ENCODE data around the gene MAF.

MAF gene

DNA sequence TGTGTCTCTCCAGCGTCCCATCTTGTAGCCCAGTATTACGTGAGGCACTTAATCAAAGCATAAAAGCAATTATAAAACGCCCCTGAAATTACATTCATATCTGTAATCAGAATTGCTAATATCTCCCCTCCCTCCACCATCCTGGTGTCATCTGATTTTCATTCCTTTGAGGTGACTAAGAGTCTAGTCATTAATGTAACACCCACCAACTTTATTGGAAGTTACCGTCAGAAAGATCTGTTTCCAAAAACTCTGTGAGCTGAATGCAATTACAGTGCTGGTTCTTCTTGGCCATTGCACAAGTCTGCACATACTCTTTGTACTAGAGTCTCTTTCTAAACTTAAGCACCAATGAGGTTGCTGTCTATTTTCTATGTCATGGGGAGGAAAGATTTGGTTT, 12.5 kb upstream of the MAF start:
- DNase-seq (ENCODE audit: low read depth in 2 of 3, low spot score in 2 of 3): no peak

DNA sequence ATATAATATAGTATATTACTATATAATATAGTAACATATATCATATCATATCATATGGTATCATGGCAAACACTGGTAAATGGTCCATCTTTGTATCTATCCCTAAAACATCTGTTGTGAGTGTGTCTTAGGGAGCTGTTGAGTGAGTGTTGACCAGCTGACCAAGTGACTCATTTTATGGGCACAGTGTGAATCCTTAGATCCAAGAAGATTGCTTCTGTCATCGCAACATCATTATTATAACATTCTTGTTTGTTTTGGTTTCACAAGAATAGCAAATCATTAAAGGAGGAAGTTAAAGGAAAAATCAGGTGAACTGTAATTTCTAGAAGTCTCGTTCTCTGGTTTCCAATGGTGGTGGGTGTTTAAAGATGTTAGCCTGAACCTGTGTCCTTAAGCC, 11.7 kb upstream of the MAF start:
- no peak for DNase-seq (ENCODE audit: low read depth in 2 of 3, low spot score in 2 of 3)

DNA sequence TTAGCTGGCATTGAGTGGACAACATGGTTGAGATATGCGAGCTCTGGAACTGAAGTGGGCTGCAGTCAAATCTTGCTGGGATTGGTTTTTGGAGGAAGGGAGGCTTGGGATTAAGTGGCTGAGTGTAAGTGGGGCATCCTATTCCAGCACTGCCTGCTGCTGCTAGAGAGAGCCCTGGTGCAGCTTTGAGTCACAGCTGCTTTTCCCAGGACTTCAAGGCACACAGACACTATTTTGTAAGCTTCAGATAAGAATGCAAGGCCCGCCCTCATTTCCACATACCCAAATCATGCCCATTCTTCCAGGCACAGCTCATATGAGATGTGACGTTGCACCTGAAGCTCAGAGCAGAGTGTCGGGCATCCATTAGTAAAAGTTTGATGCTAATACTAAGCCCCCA, 10.2 kb upstream of the MAF start:
- no peak for DNase-seq (ENCODE audit: low read depth in 2 of 3, low spot score in 2 of 3)

DNA sequence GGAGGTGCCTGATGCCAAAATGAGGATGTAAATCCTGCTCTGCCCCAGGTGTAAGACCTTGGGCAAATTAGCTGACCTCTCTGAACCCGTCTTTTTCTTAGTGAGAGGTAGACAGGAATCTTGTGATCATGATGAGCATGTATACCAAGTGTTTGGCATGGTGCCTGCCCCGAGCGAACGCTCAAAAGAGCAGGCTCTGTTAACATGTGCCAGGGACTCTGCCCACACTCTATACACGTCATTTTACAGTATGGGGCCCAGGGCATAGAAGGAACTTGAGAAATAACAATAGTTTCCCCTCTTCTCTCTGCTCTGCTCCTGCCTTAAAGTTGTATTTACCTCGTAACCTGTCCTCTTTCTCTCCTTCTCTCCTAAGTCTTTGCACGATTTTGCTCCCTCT, 9.3 kb upstream of the MAF start:
- no peak for DNase-seq (ENCODE audit: low read depth in 2 of 3, low spot score in 2 of 3)

DNA sequence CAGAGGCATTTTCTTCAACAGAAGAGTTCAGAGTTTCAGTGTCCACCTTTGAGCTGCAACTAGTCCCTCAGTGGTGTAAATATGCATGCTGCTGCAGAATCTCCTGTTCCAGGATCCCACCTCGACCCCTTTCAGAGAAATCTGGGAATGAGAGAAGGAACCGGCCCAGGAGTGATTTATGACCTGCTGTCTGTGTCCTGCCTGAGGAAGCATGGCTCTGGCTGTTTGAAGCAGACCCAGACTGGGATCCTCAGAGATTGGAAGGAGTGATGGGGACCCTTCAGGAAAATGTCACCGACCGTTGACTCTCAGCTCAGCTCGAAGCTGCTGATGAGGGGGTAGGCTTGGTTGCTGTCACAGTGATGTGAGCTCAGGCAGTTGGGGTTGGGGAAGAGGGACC, 8.4 kb upstream of the MAF start:
- DNase-seq (ENCODE audit: low read depth in 2 of 3, low spot score in 2 of 3): no peak

DNA sequence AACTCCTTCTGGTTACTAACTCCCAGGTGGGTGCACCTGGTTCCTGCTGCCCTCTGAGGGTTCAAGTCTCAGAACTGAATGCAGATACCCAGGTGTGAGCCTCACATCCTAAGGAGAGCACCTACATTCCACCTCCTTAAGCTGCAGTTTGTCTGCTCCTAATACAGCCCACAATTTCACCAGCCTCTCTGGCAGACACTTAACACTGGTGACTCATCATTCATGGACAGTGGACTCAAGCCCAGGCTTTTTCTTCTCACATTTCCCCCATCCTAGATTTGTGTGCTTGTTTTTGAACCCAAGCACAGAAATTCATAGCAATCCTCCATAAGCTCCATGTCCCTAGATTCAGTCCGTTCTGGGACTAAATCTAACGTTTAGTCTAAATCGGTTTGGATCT, 7.0 kb upstream of the MAF start:
- no peak for DNase-seq (ENCODE audit: low read depth in 2 of 3, low spot score in 2 of 3)

DNA sequence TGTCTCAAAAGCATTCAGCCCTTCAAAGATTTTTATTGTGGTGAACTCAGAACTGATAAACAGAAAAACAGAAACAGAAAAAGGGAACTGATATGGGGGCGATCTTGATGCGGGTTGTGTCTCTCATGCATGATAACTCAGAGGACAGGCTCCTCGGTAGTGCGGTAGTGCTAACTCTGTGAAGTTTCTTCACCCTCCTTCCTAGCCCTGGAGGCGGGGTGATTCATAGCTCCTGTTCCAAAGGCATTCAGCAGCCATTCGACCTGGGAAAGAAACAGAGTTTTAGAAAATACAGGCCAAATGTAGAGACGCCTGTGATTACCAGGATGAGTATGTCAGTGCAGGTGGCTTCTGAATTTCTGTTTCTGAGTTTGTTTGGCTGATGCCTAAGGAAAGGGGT, 5.5 kb upstream of the MAF start:
- DNase-seq (ENCODE audit: low read depth in 2 of 3, low spot score in 2 of 3): no peak

DNA sequence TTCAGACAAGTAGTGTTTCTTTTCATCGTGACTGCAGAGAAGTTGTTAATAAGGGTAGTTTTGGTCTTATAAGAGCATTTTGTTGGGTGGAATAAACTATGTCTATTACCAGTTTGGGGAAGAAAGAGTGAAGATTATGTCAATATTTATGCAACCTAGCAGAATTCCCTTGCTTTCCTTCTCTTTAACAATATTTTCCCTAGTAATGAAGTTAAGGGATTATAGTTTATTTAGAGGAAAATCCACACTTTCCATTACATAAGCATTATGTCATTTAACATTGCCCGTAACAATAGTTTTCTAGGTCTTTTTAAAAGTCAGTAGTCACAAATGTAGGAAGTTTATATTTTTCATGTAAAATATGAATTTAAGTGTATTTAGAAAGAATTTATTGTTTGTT, 2.5 kb upstream of the MAF start:
- no peak for DNase-seq (ENCODE audit: low read depth in 2 of 3, low spot score in 2 of 3)

DNA sequence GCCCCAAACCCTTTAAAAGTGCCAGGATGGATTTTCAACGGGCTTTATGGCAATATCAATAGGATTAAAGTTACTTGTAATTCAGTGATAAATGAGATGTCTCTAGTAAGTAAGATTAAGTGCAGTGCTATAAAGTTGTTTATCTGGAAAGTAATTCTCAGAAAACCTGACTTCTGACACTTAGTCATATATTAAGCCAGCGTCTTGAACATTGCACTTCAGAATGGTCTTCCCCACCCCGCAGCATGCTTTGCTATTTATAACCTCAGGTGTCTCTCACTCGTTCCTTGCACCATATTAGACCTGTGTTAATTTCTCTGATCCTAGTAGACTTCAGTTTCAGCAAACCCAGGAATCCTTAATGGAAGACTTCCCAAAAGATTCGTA, 2.1 kb upstream of the MAF start:
- no peak for DNase-seq (ENCODE audit: low read depth in 2 of 3, low spot score in 2 of 3)

DNA sequence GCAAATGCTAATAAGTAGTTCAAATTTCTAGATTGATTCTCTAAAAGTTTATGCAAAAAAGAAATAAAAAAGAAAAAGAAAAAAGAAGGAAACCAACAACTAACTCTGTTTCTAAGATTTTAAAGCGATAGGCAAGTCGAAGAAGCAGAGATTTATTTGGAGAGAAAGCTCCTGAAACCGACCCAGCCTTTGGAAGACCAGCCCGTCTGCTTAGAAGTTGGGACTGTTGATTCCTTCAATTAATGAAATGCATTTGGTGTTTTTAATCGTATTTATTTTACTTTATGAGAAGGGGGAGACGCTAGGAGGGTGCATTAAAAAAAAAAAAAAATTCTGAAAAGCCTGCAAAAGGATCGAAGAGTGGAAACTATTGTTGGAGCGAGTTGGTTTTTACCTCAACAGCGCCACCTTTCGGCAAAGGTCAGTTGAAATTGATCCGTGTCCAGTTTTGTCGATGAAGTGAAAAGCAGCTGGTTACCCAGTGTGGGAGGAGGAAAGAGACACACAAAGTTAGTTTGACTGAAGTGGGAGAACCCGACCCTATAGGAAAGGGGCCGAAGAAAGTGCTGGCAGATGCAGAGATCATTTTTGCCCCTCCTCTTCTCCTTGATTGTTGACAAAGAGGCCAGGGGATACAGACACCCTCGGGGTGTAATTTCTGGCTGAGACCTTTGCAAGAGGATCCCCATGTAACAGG, 1.5 kb upstream of the MAF start:
- peak; percentile 48 to 83 (median 64) for DNase-seq (ENCODE audit: low read depth in 2 of 3, low spot score in 2 of 3)

DNA sequence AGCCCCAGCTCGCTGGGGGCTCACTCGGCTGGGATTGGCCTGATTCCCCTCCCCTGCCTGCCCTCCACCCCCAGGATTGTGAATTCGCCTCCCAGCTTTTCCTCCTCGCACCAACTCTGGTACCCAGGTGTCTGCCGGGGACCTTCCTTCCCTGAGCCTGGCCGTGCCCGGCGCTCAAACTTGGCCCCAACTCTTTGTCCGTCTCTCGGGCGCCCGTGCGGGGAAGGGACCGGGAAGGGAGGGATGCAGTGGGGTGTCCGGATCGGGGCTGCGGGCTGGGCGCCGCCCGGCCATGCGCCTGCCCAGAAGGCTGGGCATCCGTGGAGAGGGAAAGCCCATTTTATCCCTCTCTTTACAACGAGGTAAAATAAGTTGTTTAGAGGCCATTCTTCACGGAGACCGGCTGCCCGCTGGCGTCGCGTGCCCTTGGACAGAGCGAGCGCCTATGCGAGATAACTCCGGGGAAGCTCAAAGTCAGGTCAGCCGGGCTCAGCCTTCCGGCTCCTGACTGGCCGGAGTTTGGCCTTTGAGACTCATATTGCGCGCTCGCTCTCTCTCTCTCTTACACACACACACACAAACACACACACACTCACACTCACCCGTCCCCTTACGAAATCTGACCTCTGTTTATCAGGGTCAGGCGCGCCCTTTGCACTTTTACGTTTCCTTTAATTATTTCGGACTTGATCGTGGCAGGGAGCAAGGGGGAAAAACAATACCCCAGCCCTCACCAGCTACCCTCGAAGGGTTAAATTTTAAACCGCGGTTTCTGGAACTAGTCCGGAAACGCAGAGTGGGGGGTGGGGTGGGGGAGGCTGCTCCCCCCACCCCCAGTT, 774 bp upstream of the MAF start:
- DNase-seq (ENCODE audit: low read depth in 2 of 3, low spot score in 2 of 3): no peak

DNA sequence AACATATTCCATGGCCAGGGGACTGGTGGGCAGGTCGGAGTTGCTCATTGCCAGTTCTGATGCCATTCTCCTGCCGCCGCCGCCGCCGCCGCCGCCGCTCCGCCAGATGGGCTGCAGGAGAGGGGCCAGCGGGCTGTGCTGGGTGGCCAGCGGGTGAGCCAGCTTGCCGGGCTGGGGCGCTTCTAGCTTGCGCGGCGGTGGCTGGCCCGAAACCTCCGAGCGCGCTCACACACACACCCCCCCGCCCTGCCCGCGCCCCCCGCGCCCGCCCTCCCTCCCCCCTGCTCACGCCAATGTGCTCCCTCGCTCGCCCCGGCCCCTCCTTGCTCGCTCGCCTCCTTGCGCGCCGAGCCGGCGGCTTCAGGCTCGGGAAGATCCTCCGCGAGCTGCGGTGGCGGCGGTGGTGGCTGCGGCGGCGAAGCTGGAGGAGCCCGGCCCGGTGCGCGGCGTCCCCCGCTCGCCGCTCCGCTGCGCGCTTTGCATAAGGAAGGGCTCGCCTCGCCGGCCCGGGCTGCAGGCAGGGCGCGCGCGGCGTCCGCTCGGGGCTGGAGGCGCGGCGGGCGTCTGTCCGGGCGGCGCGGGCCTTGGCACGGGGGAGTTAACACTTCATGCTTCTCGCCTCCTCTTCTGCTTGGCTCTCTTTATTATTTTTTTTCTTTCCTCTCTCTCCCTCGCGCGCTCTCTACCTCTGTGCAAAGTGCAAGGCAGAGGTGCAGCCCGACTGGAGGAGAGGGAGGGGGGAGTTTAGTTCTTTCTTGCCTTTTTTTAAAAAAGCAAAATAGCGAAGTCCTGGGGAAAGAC, 500 bp downstream of the MAF start:
- DNase-seq (ENCODE audit: low read depth in 2 of 3, low spot score in 2 of 3): peak in 1 of 3 experiments; percentile 13

DNA sequence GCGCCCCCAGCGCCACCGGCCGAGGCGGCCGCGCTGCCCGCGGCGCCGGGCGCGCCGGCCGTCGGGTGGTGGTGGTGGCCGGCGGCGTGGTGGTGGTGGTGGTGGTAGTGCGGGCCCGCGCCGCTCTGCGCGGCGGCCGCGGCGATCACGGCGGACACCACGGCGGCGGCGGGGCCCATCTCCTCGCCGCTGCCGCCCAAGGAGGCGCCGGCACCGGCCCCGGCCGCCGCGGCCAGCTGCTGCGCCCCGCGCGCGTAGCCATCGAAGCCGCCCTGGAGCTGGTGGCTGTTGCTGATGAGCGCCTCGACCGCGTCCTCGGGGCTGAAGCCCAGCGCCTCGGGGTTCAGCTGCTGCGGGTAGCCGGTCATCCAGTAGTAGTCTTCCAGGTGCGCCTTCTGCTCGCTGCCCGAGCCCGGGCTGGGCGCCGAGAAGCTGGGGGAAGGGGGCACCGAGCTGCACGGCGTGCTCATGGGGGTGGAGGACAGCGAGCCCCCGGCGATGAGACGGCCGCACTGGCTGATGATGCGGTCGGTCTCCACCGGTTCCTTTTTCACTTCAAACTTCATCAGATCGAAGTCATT, 1.2 kb downstream of the MAF start:
- no peak for DNase-seq (ENCODE audit: low read depth in 2 of 3, low spot score in 2 of 3)

DNA sequence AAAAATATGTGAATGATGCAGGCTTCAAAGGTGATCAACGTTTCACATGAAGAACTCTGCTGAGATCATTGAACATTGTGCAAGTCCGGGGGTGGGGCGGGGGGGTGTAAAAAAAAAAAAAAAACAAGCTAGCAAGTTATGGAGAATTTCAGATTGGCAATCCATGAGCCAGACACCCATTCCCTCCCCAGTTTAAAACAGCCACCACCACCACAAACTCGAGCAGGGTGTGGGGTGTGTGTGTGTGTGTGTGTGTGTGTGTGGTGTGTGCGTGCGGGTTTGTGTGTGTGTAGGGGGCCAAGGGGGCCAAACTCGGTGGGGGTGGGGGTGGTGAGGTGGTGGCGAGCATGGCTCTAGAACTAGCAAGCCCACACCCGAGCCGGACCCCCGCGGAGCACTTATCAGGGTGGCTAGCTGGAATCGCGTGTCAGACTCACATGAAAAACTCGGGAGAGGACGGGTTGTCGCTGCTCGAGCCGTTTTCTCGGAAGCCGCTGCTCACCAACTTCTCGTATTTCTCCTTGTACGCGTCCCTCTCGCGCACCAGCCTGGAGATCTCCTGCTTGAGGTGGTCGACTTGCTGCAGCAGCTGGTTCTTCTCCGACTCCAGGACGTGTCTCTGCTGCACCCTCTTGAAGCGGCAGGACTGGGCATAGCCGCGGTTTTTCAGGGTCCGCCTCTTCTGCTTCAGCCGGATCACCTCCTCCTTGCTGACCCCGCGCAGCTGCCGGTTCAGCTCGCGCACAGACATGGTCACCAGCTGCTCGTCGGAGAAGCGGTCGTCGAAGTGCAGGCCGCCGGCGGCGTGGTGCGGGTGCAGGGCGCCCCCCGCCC, 2.0 kb downstream of the MAF start:
- peak in 1 of 3 experiments; percentile 12 for DNase-seq (ENCODE audit: low read depth in 2 of 3, low spot score in 2 of 3)

DNA sequence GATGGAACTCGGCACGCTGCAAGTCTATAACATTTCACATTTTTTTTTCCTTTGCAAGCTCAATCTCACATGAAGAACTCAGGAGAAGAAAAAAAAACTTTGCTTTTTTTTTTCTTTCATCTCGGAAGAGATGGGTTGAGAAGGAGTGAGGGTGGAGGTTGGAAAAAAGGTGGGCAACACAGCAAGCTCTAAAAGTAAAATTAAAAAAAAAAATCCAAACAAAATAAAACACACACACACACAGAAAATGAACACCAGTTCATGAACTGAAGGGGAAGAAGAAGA, 2.5 kb downstream of the MAF start:
- no peak for DNase-seq (ENCODE audit: low read depth in 2 of 3, low spot score in 2 of 3)

DNA sequence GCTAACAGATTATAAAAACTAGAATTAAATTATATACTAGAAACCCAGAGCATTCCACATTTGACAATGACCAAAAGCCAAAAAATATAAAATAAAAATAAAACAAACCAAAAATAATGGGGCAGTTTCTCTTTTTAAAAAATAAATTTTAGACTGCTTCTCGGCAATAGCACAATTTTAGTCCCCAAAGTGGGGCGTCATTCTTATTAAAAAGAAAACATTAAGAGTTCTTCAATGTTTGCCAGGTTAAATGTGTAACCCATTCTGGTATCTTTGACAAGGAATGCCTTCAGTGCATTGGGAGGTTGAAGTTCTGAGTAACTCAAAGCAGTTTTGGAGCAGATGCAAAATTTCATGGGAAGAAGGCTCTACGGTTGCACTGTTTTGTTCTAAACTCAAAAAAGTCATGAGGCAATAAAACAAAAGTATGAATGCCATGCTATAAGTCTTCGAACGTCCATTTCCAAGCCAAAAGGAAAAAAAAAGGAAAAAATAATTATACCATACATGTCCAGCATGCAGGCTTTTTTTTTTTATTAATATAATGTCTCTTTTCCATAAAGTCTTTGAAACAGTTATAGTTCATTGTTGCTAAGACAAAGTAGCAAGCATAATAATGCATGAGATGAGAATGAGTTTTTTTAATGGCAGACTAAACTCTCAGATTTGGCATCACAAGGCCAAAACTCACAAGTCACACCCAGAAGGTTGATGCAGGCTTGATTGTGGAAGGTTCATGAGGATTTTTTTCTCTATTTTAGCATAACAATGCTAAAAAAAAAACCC, 3.1 kb downstream of the MAF start:
- DNase-seq (ENCODE audit: low read depth in 2 of 3, low spot score in 2 of 3): no peak

DNA sequence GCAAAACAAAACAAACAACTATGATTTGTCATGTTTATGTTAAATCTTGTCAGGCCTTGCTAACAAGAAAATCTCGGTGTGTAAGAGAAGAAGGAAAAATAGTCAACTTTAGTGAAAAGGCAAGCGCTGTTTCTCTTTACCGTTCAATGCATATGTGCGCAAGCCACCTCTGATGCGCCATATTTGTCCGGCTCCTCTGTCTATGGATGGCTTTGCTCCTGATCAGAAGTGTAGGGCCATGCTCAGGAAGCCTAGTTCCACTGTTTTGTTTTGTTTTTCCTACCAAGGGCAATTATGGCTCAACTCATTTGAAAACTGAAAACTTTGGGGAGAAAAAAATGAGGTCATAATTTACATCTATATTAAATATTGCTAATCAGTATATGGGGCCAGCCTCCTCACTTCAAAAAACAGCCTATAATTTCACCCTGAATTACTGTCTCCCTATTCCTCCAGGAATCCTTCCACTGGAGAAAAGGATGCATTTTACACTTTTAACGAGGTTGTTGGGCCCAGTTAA, 4.5 kb downstream of the MAF start:
- DNase-seq (ENCODE audit: low read depth in 2 of 3, low spot score in 2 of 3): no peak

DNA sequence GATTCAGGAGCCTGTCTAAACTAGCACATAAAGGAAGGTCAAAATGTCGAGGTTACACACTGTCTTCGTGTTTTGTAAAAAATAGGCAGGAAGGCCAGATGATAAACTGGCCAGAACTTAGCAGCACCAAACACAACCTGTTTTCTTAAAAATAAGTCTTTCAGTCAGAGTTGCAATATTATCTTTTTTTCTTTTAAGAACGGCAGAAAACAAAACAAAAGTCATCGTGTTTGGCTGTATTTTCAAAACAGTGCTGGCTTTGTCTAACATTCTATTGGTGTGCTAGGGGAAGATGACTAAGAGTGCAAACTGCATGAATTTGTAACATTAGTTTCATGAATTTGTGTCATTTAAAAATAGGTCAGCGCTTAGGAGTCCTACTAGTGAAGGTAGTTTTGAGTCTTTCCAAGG, 5.3 kb downstream of the MAF start:
- DNase-seq (ENCODE audit: low read depth in 2 of 3, low spot score in 2 of 3): no peak

DNA sequence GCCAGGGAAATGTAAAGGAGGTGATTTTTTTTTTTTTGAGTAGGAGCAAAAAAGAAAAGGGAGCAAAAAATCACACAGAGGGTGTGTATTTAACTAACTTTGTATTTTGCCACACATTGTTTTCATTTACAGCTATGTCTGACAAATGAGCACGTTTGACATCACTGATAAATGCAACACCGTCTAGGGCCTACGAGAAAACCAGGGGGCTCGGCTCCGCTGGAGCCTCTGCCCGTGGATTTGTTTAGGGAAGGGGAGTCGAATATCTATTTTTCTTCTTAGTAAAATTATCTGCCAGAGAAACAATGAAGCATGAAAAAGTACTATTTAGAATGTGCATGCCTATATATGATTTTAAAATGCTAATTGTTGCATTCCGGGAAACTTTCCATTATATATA, 6.8 kb downstream of the MAF start:
- no peak for DNase-seq (ENCODE audit: low read depth in 2 of 3, low spot score in 2 of 3)

DNA sequence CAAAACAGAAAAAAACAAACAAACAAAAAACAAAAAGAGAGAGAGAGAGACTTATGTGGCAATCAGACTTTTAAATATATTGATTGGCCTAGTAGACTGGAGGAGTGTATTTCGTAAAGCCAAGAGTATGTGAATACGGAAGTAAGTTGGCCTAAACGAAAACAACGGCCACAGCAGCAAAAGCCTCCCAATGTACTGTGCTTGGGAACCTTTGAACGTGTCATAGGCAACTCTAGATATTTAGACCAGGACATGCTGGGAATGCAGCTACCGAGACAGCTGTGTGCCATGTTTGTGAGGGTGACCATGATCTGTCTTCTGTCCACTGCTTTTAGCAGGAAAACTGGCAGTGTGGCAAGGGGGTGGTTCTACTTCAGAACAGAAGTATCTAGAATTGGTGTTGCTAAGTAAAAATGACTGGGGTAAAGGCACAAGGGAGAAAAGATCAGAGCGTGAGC, 7.4 kb downstream of the MAF start:
- no peak for DNase-seq (ENCODE audit: low read depth in 2 of 3, low spot score in 2 of 3)

Measured in activated CD8-positive, alpha-beta memory T cell treated with anti-CD3 and anti-CD28 coated beads for 48 hours (primary cell).